Activated effector memory CD4-positive, alpha-beta T cell treated with anti-CD3 and anti-CD28 coated beads, Interleukin-2, amount 50 U/mL, for 16 hours (primary cell): Measurements from ENCODE around the gene SLC12A9.

Experiments
- DNase-seq: peaks from one replicate; pipeline ENCODE4 v3.0.0-alpha.2; 2020

The SLC12A9 gene

DNA sequence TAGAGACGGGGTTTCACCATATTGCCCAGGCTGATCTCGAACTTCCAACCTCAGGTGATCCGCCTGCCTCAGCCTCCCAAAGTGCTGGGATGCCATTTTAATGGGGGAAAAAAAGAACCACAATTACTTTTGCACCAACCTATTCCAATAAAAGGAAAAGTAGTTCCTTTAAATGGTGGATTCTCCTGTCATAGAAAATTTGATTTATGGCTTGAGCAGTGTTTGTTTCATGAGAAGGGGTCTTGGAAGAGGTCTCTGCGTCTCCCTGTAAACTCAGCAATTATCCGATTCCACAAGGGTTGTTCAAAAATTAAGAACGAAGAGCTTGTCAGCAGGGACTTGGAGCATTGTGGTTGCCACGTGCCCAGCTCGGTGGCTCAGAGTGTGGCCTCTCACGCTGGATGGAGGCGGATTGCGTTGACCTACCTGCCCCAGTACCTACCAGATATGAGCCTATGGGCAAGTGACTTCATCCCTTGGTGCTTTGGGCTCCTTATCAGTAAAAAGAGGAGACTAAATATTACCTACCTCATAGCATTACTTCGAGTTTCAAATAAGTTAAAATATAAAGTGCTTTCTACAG is 11.8 kb downstream of the SLC12A9 start:
- DNase-seq, result no peak

- DNase-seq, result no peak
Measured at GRCh38 chr7:100865372-100865911, 12.9 kb downstream of the SLC12A9 start.

- DNase-seq, result peak; percentile 69
Measured at GRCh38 chr7:100865938-100866728, 13.6 kb downstream of the SLC12A9 start.

GRCh38 chr7:100866729-100867039 is 14.2 kb downstream of the SLC12A9 start:
- no peak for DNase-seq

GRCh38 chr7:100867040-100867775 is 14.7 kb downstream of the SLC12A9 start, which contains the start of gene TRIP6:
TRIP6 (plus strand) TSS chr7:100867387; CDS start chr7:100867498, 111 bp downstream.
- peak; percentile 85 for DNase-seq

- DNase-seq, result no peak
Measured at GRCh38 chr7:100867776-100868485, 15.4 kb downstream of the SLC12A9 start.

DNA sequence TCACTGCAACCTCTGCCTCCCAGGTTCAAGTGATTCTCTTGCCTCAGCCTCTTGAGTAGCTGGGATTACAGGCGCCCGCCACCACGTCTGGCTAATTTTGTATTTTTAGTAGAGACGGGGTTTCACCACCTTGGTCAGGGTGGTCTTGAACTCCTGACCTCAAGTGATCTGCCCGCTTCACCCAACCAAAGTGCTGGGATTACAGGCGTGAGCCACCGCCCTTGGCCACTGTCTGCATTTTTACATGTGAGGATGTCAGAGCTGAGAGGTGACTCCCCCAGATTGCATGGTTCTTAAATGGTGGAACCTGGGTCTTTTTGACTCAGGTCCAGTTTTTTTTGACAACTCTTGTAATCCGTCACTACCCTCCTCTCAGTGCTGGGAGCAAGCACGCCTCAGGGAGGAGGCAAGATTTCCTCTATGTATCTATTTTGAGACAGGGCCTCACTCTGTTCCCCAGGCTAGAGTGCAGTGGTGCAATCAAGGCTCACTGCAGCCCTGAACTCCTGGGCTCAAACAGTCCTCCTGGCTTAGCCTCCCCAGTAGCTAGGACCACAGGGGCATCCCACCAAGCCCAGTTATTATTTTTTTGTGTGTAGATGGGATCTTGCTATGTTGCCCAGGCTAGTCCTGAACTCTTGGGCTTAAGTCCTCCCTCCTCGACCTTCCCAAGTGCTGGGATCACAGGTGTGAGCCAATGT is 21.2 kb downstream of the SLC12A9 start:
- no peak for DNase-seq

- DNase-seq, result no peak
Measured at GRCh38 chr7:100874300-100874576, 21.7 kb downstream of the SLC12A9 start.

DNA sequence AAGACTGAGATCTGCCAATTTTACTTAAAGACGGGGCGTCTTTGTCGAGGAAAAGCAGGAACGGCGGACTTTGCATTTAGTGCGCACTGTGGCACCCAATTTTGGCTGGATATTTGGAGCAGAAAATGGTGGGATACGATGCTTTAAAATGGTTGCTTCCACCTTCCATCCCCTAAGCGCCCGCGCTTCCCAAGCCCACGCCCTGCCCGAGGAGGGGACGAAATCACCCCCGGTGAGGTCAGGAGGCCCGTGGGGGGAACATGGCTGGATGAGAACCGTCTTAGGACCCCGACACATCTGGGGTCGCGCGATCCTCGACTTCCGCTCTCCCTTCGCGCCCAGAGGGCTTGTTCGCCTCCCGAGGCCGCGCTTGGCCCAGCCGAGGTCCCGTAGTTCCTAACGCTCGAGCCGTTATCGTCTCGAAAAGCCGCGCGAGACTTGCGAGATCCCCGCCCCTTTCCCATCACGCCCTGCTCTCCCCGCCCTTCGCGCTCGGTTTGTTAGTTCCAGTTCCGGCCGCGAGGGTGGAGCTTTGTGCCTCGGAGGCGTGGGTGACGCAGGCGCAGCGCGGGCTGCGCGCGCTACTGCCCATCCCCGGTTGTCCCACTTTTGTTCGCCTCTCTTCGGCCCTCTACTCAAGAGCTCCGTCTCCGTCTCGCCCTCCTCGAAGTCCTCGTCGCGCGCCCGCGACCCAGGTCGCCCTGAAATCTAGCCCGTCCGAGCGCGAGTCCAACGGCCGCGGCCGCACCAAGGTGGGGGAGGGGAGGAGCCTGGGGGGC is 22.3 kb downstream of the SLC12A9 start, which contains the start of gene SRRT:
SRRT (plus strand) TSS at position 527 of the 779 bp plus-strand sequence. CDS start 488 bp downstream, outside the sequence.
- peak; percentile 99 for DNase-seq

DNA sequence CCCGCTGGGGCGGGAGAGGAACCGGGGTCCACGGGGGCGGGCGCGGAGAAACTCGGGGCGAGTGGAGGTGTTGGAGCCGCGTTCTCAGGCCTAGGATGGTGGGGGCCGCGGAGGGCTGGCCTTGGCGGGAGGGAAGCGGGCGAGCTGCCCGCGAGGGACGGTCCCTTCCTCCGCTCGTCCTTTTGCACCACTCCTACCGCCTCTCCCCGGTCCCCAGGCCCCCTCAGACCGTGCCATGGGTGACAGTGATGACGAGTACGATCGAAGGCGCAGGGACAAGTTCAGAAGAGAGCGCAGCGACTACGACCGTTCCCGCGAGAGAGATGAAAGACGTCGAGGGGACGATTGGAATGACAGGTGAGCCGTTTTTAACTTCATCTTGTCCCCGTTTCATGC is 22.8 kb downstream of the SLC12A9 start:
- peak; percentile 79 for DNase-seq

DNA sequence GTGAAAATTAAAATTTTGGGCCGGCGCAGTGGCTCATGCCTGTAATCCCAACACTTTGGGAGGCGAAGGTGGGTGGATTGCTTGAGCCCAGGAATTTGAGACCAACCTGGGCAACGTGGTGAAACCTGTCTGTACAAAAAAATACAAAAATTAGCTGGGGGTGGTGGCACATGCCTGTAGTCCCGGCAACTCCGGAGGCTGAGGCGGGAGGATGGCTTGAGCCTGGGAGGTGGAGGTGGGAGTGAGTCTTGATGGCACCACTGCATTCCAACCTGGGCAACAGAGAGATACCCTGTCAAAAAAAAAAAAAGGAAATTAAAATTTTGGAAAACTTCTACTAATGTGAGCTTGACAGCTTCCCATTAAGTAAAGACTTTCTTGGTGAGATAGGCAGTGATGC is 25.5 kb downstream of the SLC12A9 start:
- DNase-seq, result no peak

- DNase-seq, result no peak
Measured at GRCh38 chr7:100878685-100879084, 26.2 kb downstream of the SLC12A9 start.

GRCh38 chr7:100879685-100880261 is 27.3 kb downstream of the SLC12A9 start:
- DNase-seq, result no peak

GRCh38 chr7:100880645-100881044 is 28.1 kb downstream of the SLC12A9 start:
- DNase-seq, result no peak

- DNase-seq, result no peak
Measured at GRCh38 chr7:100881136-100881535, 28.6 kb downstream of the SLC12A9 start.

- DNase-seq, result no peak
Measured at GRCh38 chr7:100882201-100882600, 29.7 kb downstream of the SLC12A9 start.

DNA sequence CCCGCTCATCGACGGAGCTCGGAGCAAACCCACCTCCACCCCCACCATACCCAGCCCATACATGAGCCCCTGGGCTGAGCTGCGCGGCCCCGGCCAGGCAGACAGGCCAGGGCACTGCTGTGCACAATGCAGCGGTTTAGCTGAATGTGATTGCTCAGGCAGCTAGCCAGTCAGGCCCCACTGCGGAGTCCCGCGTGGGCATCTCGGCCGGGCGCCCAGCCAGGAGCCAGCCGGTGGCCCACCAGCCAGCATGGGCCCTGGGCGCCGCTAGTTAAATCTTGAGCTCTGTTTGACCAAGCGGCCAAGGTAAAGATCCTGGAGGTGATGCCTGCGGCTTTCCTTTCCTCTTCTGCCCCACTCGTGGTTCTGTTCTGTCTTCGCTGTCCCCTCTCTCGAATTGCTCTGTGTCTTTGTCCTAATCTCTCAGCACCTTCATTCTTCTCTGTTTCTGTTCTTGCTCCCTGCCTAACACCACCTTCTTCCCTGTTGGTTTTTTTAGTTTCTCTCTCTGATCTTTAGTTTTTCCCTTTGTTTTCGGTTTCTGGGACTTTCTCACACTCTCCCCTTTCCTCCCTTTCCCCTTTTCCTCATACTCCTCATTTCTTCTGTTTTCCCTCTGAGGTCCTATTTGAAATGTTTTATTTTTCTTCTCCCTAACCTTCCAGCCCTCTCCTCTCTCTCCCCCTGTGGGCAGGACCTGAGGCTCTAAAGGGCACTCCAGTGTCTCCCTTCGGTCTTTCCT is 30.4 kb downstream of the SLC12A9 start:
- DNase-seq, result no peak

DNA sequence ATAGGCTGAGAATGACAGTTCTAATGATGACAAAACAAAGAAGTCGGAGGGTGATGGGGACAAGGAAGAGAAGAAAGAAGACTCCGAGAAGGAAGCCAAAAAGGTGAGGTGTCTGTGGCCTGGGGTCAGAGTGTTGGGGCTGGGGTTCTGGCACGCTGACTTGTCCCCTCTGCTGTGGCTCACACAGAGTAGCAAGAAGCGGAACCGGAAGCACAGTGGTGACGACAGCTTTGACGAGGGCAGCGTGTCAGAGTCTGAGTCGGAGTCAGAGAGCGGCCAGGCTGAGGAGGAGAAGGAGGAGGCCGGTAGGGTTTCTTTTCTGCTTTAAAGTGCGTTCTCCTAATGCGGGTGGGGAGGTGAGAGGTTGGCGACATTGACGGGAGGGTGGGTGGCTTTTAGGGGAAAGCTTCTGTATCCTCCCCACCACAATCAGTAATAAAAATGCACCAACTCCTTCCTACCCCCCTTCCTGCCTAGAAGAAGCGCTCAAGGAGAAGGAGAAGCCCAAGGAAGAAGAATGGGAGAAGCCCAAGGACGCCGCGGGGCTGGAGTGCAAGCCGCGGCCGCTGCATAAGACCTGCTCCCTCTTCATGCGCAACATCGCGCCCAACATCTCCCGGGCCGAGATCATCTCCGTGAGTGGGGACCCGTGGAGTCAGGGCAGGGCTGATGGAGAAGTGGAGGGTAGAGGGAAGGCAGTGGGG is 32.4 kb downstream of the SLC12A9 start:
- DNase-seq, result peak; percentile 73

- DNase-seq, result no peak
Measured at GRCh38 chr7:100885440-100886141, 33.1 kb downstream of the SLC12A9 start.
